ENCODE data around the gene CEND1.

The CEND1 gene

DNA sequence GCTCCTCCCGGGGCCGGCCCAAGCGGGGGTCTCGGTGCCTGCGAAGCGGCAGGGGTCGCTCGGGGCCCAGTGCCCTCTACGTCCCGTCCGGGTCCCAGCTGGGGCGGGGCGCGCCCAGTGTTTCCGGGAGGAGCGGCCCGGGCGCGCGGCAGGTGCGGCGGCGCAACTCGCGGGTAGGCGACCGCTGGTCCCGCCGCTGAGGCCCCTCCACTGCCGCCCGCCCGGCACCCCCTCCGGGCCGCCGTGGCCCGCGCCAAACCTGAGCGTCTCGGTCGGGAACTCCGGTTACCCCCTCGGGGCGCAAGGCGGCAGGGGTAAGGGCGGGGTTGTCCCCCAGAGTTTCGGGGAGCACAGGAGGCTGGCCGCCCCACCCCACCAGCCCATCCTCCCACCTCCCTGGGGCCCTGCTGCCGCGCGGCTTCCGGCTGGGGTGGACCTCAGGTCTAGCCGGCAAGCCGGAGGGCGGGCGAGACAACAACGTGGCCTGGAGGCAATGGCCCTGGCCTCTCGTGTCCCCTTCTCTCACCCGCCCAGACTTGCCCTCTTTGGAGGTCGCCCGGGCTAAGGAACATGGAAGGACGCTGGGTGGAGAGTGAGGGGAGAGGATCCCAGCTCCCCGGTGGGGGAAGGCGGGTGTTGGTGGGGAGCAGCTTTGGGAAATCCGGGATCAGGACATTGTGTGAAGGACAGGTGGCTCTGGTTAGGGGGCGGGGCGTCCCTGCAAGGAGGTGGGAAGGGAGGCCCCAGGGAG is 37.4 kb upstream of the CEND1 start:
- H3K79me2 ChIP-seq (ENCODE audit: insufficient read depth, low read length), result no peaks in the 10 kb centered on the region
- peak overlapping the region; percentile 48; the same call in 1 of the 2 replicates for H3K9ac ChIP-seq (ENCODE audit: low read depth, low read length)
- H3K4me1 ChIP-seq (ENCODE audit: insufficient read depth, low read length), result peaks cover 22% of the 10 kb centered on the region
- H3K36me3 ChIP-seq (ENCODE audit: insufficient read depth, low read length), result peaks cover 24% of the 10 kb centered on the region
- H3K4me3 ChIP-seq (ENCODE audit: low read depth in 1 of 2, low read length in 2 of 2), result peak overlapping the region in 1 of 2 experiments; percentile 53; a peak in 3 of 4 replicates
- H3K9me3 ChIP-seq (ENCODE audit: insufficient read depth, low read length, severe bottlenecking), result no peaks in the 10 kb centered on the region
- no peak overlapping the region for H3K27ac ChIP-seq (ENCODE audit: low read length)
- DNase-seq, result no peak
- H3K27me3 ChIP-seq (ENCODE audit: insufficient read depth, low read length, poor library complexity), result peaks cover 53% of the 10 kb centered on the region
- peak; percentile 23; the same call in 1 of the 3 replicates for ATAC-seq (ENCODE audit: insufficient read depth, low read depth)
- TF ChIP-seq, protein P1, sequence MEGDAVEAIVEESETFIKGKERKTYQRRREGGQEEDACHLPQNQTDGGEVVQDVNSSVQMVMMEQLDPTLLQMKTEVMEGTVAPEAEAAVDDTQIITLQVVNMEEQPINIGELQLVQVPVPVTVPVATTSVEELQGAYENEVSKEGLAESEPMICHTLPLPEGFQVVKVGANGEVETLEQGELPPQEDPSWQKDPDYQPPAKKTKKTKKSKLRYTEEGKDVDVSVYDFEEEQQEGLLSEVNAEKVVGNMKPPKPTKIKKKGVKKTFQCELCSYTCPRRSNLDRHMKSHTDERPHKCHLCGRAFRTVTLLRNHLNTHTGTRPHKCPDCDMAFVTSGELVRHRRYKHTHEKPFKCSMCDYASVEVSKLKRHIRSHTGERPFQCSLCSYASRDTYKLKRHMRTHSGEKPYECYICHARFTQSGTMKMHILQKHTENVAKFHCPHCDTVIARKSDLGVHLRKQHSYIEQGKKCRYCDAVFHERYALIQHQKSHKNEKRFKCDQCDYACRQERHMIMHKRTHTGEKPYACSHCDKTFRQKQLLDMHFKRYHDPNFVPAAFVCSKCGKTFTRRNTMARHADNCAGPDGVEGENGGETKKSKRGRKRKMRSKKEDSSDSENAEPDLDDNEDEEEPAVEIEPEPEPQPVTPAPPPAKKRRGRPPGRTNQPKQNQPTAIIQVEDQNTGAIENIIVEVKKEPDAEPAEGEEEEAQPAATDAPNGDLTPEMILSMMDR (IDR thresholded peaks at IDR 0.05; ENCODE audit: borderline replicate concordance, extremely low read depth, low read length, poor library complexity, severe bottlenecking), result no peak
- peak; percentile 93 for TF ChIP-seq EZH2 (IDR thresholded peaks at IDR 0.05; ENCODE audit: borderline replicate concordance, low read depth, low read length, severe bottlenecking)
- H3K4me2 ChIP-seq (ENCODE audit: insufficient read depth, low read length), result peak overlapping the region; percentile 80
- H4K20me1 ChIP-seq (ENCODE audit: insufficient read depth, low read length), result peaks cover 24% of the 10 kb centered on the region
- H2AFZ ChIP-seq (ENCODE audit: low read depth, low read length), result no peak overlapping the region

DNA sequence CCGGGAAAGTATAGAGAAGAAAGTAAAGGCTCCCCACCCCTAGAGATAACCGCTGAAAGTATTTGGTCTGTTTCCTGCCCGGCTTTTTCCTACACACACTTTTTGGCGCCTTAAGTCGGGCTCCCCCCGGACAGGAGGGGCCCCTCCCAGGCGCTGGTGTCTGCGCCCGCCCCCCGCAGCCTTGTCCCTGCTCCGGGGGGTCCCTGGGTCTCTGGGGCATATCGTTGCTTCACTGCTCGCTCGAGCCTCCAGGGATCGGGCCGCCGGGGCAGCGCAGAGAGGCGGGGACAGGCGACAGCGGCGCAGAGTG is 36.9 kb upstream of the CEND1 start:
- peaks cover 20% of the 10 kb centered on the region for H3K4me1 ChIP-seq (ENCODE audit: insufficient read depth, low read length)
- no peaks in the 10 kb centered on the region for H3K9me3 ChIP-seq (ENCODE audit: insufficient read depth, low read length, severe bottlenecking)
- peaks cover 53% of the 10 kb centered on the region for H3K27me3 ChIP-seq (ENCODE audit: insufficient read depth, low read length, poor library complexity)
- H3K27ac ChIP-seq (ENCODE audit: low read length), result no peak overlapping the region
- H3K9ac ChIP-seq (ENCODE audit: low read depth, low read length), result peak overlapping the region; percentile 48; the same call in 1 of the 2 replicates
- peak overlapping the region in 1 of 2 experiments; percentile 53; a peak in 3 of 4 replicates for H3K4me3 ChIP-seq (ENCODE audit: low read depth in 1 of 2, low read length in 2 of 2)
- peaks cover 29% of the 10 kb centered on the region for H4K20me1 ChIP-seq (ENCODE audit: insufficient read depth, low read length)
- H3K79me2 ChIP-seq (ENCODE audit: insufficient read depth, low read length), result peaks cover 3% of the 10 kb centered on the region; the same call in 1 of the 2 replicates
- peaks cover 29% of the 10 kb centered on the region for H3K36me3 ChIP-seq (ENCODE audit: insufficient read depth, low read length)
- H3K4me2 ChIP-seq (ENCODE audit: insufficient read depth, low read length), result peak overlapping the region; percentile 80
- no peak overlapping the region for H2AFZ ChIP-seq (ENCODE audit: low read depth, low read length)
- ATAC-seq (ENCODE audit: insufficient read depth, low read depth), result peak; percentile 48
- TF ChIP-seq, protein P1 (IDR thresholded peaks at IDR 0.05; ENCODE audit: borderline replicate concordance, extremely low read depth, low read length, poor library complexity, severe bottlenecking), result no peak
- TF ChIP-seq EZH2 (IDR thresholded peaks at IDR 0.05; ENCODE audit: borderline replicate concordance, low read depth, low read length, severe bottlenecking), result peak; percentile 99
- DNase-seq, result peak; percentile 33

DNA sequence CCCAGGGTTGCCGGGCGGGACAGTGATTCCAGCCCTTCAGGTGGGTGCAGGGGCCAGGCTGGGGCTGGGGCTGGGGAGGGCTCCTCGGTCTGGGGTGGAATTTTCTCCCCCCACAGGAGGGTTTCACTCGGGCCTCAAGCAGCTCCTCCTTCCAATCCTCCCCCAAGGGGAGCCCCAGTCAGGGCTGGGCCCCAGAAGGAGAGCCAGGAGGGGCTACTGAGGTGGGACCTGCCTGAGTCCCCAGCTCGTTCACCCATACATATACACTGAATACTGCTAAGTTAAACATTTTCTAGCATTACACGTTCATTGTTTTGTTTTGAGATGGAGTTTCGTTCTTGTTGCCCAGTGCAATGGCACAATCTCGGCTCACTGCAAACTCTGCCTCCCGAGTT is 36.3 kb upstream of the CEND1 start:
- Histone ChIP-seq H3K27me3 (ENCODE audit: insufficient read depth, low read length, poor library complexity) (peaks cover 47% of the 10 kb centered on the region), H3K4me3 (ENCODE audit: low read depth in 1 of 2, low read length in 2 of 2) (peak overlapping the region in 1 of 2 experiments; percentile 4; a peak in 1 of 4 replicates), H2AFZ (ENCODE audit: low read depth, low read length) (no peak overlapping the region), H3K9me3 (ENCODE audit: insufficient read depth, low read length, severe bottlenecking) (no peaks in the 10 kb centered on the region), H3K79me2 (ENCODE audit: insufficient read depth, low read length) (peaks cover 7% of the 10 kb centered on the region), H3K4me2 (ENCODE audit: insufficient read depth, low read length) (peak overlapping the region; percentile 80), H3K9ac (ENCODE audit: low read depth, low read length) (peak overlapping the region; percentile 48; the same call in 1 of the 2 replicates), H4K20me1 (ENCODE audit: insufficient read depth, low read length) (peaks cover 35% of the 10 kb centered on the region), H3K4me1 (ENCODE audit: insufficient read depth, low read length) (peaks cover 24% of the 10 kb centered on the region), H3K27ac (ENCODE audit: low read length) (no peak overlapping the region), H3K36me3 (ENCODE audit: insufficient read depth, low read length) (peaks cover 35% of the 10 kb centered on the region)
- ATAC-seq (ENCODE audit: insufficient read depth, low read depth), result no peak
- DNase-seq, result no peak
- TF ChIP-seq, protein P1 (IDR thresholded peaks at IDR 0.05; ENCODE audit: borderline replicate concordance, extremely low read depth, low read length, poor library complexity, severe bottlenecking), result no peak
- no peak for TF ChIP-seq EZH2 (IDR thresholded peaks at IDR 0.05; ENCODE audit: borderline replicate concordance, low read depth, low read length, severe bottlenecking)

All from DND-41 (cell line).